ENCODE measurements around the gene MTFR1L.

Gene MTFR1L

DNA sequence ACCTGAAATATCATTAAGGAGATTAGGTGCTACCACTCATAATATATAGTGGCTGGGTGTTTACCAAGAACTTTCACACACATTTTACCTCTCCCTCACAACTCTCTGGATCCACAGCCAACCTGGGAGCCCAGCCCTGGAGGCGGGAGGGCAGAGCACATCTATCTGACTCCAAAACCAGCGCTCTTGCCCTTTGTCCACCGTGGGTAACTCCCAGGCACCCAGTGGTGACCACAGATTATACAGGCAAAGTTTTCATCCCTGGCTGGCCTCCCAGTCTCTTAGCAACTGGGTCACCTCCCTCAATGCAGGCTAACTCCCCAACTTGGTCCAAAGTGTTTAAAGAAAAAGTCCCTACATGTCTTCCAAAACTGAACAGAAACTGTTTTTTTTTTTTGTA lies 53.4 kb downstream of the MTFR1L start:
- DNase-seq, result peak in 1 of 10 donors; percentile 50
- intact Hi-C loops (cut with DNase I), result no loop called here

DNA sequence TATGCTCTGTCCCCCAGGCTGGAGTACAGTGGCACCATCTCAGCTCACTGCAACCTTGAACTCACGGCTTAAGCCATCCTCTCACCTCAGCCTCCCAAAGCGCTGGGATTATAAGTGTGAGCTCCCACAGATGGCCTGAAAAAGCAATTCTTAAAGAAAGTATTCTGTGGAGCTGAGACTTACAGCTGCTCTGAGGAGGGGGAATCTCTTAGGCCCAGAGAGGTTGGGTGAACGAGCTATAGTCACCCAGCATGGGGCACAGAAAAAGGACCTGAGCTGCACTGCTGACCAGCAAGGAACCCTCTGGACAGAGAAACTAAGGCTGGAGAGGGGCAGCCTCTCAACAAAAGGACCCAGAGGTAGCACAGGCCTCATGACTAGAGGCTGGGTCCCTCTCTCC lies 54.5 kb downstream of the MTFR1L start:
- peak in 1 of 10 donors; percentile 36 for DNase-seq
- intact Hi-C loops (cut with DNase I), result no loop called here

DNA sequence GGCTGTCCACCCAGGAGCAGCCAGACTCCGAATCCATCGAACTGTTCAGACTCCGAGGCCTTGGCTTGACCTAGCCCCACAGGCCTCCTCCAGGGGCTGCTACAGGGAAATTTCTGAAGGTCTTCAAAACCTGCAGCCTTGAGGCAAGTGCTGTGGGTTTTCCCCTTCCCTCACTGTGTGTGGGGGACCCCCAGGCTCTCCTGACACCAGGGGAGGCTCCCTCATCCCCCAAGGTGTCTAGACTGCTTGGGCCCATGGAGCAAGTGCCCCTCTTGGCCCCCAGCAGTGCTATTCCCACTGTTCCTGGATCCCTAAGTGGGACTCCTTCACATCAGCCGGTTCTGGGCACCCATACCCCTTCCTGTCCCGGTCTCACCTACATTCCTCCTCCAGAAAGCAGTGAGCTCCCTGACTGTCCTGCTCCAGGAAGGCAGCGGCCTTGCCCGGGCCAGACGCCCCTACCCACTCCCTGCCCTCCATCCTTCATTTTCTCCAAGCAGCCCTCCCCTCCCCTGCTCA lies 54.9 kb downstream of the MTFR1L start:
- no peak for DNase-seq
- intact Hi-C loops (cut with DNase I), result no loop called here

DNA sequence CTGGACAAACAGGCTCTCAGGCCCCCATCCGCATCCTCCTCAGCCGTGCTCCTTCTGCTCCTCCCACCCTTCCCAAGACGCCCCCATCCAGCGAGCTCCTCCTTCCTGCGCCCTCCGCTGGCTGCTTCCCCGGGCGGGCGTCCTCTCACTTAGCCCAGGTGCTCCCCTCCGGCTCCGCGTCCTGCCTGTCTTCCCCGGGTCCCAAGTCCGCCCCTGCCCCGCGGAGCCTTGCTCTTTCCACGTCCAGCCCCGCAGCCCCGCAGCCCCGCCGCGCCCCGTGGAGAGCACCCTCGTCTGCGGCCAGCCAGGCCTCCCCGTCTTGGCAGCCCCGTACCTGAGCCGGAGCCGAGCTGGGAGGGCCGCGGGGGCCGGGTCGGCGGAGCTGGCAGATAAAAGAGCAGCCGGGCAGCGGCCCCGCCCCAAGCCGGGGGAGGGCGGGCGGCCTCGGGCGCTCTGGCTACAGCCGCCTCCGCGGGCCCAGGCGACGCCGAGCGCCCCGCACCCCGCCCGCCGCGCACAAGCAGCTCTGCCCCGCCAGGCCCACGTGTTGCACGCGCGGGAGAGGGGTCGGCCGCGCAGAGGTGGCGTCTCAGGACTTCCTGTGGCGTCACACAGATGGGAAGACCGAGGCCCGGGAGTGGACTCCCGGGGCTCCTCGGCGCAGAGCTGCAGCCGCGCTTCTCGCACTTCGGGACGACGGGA lies 55.6 kb downstream of the MTFR1L start, which contains the start of gene PAQR7:
Gene PAQR7, minus strand, starts transcription at position 555 of the 702 bp plus-strand sequence. CDS start 11,869 bp downstream, outside the sequence.
- intact Hi-C loops (cut with DNase I), result no loop called here
- DNase-seq, result peak; percentile 60 to 98 (median 82)

DNA sequence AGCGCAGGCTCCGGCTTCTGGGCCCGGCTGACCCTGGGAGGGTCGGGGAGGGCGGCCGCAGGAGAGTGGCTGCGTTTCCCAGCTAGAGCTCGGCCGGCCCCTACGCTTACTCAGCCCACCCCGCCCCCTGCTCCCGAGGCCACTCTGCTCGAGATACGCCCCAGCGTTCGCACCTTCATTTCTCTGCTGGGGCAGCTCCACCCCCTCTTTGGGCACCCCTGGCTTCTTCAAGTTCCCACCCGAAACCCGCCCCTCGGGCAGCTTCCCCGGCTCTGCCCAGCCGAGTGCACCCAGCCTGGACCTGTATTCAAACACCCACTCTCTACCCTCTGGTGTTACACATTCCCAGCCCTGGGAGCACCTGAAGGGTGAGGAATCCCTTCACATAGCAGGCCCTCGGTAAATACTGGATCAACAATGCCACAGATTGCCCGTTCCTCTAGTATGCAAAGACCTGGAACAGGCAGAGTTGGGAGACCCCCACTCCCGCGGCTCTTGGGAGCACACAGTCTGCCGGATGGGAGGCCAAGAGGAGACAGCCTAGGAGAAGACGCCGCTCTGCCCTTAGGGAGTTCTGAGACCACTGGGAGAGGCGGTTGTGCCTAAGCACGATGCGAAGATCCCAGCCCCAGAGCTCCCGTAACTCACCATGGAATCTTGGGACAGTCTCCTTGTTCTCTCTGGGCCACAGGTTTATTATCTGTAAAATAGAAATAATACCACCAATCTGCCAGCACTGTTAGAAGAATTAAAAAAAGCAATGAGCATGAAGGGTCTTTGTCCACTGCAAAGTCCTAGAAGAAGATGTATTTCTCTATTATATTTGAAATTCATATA lies 56.3 kb downstream of the MTFR1L start:
- intact Hi-C loops (cut with DNase I), result no loop called here
- peak in 1 of 10 donors; percentile 81 for DNase-seq

DNA sequence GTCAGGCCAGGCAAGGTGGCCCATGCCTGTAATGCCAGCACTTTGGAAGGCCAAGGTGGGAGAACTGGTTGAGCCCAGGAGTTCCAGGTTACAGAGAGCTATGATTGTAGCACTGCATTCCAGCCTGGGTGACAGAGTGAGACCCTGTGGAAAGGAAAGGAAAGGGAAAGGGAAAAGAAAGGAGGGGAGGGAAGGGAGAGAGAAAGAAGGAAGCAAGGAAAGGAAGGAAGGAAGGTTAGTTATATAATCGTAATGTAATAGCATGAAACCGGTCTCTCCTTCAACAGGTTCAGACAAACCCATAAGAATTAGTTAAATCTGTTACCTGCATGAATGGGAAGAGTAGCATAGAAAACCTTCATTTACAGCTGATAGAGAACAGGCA lies 56.9 kb downstream of the MTFR1L start:
- intact Hi-C loops (cut with DNase I), result no loop called here
- no peak for DNase-seq

DNA sequence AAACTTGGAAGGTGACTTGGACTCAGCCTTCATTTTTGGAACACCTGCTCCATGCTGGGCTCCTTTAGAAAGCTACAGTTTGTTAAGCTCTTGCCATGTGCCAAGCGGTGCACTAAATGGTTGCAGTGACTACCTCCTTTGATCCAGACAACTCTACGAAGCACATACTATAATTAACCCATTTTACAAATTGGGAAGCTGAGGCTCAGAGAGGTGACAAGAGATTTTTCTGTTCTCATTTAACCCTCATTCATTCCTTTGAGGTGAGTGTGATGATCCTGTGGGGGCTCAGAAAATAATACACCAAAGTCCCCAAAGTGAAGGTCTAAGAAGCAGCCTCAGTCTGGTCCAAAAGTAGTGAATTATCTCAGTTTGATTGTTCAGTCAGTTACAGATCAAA lies 57.4 kb downstream of the MTFR1L start:
- no peak for DNase-seq
- intact Hi-C loops (cut with DNase I), result no loop called here

DNA sequence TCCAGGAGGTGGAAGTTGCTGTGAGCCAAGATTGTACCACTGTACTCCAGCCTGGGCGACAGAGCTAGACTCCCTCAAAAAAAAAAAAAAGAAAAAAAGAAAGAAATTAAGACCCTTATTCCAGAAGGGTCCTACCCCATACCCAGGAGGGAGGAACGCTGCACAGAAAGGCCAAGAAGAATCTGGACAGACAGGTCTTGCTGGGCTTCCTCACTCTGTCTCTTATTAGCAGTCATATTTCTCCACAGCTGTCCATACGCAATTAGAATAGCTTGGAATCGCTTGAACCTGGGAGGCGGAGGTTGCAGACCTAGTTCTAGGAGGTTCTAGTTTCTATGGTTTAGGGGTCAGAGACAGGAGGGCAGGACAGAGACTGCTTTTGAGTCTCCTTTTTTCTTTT lies 58.9 kb downstream of the MTFR1L start:
- DNase-seq, result peak in 1 of 10 donors; percentile 3
- intact Hi-C loops (cut with DNase I), result no loop called here

DNA sequence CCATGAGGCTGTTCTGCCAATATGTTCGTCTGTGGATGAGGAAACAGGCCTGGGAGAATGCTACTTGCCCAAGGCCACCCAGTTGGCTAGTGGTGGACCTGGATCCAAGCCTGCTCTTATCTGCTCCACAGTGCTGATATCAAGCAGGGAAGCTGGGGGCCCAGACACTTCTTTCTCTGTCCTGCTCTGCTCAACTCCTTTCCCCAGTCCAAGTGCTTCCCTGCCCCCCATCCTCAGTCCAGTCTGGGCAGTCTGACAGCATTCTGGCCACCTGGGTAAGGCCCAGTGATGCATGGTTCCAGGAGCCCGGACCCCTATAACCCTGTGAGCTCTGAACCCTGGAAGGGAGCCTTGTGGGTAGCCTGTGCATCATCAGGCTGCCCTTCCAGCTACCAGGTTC lies 59.9 kb downstream of the MTFR1L start:
- intact Hi-C loops (cut with DNase I), result no loop called here
- peak in 1 of 10 donors; percentile 62 for DNase-seq

DNA sequence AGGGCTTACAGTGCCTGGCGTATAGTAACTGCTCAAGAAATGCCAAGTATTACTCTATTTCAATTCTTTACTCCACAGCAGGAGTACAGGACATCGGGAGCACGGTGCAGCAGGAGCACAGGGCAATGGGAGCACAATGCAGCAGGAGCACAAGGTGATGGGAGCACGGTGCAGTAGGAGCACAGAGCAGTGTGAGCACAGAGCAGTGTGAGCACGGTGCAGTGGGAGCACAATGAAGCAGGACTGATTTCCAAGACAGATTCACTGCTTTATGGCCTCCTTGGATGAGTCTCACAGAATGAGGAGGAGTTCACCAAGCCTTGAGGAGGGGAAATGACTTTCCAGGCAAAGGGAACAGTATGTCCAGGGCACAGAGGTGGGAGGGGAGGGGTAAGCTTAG lies 60.8 kb downstream of the MTFR1L start:
- intact Hi-C loops (cut with DNase I), result no loop called here
- DNase-seq, result peak in 1 of 10 donors; percentile 1

DNA sequence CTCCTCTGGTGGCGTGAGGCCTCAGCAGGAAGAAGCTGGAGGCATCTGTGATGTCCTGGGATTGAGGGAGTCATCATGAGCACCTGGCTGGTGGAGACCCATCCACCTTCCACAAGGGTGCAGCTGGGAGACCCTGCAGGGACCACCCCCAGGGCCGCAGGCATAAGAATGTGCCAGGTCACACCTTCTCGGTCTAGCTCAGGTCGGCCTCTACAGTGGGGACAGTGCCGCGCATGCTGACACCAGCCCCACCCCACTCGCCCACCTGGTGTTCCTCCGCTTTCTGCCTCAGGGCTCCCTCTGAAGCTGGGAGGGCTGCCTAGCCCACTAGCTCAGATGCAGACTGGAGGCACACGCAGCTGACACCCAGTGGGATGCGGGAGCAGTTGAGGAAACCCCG lies 61.5 kb downstream of the MTFR1L start:
- DNase-seq, result peak in 1 of 10 donors; percentile 72
- intact Hi-C loops (cut with DNase I), result no loop called here

Measured in posterior cingulate gyrus (tissue), 11 donors.